A549 (cell line): ENCODE measurements around the gene CCT2. TPM values are rescaled to one million over a fixed set of nuclear protein-coding genes. Genes with fewer than 3 reads are reported as not detected.

ENCODE experiments used
- ATAC-seq, 2 experiments: fragments of 200-7000 bp in 1 of 2; fragments of >200 bp in 1 of 2; cut with Nextera tagmentation in 1 of 2; cut with Tn5 transposase in 1 of 2; 3 replicates each; pipeline versions ENCODE4 v1.8.0 to v1.9.1; 2018 to 2020; ENCODE audit warnings: mild to moderate bottlenecking in 1 of 2, moderate library complexity in 1 of 2
- CTCF ChIA-PET: fragments of 300-600 bp; sonication (Branson Sonifier 250); formaldehyde crosslinking; extraction: SDS; loops from one replicate; lab custom pipeline; 2021; ENCODE audit warnings: antibody characterized with exemption, inconsistent platforms; lab: Yijun Ruan, JAX
- POLR2A ChIA-PET: fragments of 350-600 bp; formaldehyde crosslinking; extraction: SDS; loops from one replicate; lab custom pipeline; 2021; ENCODE audit warnings: antibody characterized with exemption, inconsistent platforms; lab: Yijun Ruan, JAX
- DNase-seq, 2 experiments: peaks; one replicate each; pipeline versions ENCODE4 v3.0.0 to v3.0.0-alpha.2; 2011 to 2016; ENCODE audit warnings: low read depth in 1 of 2, low spot score in 1 of 2
- FAIRE-seq: peaks from 2 replicates; lab custom pipeline; 2011; peaks lifted over from hg19 to GRCh38; lab: Jason Lieb, UNC
- H3K27ac ChIP-seq, 2 experiments: fragments of >200 bp; sonication (Bioruptor Twin); formaldehyde crosslinking; 3 replicates each; pipeline ENCODE4 v1.5.1; 2016 to 2017
- H3K4me1 ChIP-seq: fragments of >200 bp; sonication (Bioruptor Twin); formaldehyde crosslinking; 3 replicates; pipeline ENCODE4 v1.6.1; 2016
- H3K4me2 ChIP-seq: fragments of >200 bp; sonication (Bioruptor Twin); formaldehyde crosslinking; 3 replicates; pipeline ENCODE4 v1.6.1; 2016
- H3K4me3 ChIP-seq: fragments of >200 bp; sonication (Bioruptor Twin); formaldehyde crosslinking; 3 replicates; pipeline ENCODE4 v1.5.1; 2016
- H3K9me3 ChIP-seq: fragments of >200 bp; sonication (Bioruptor Twin); formaldehyde crosslinking; 3 replicates; pipeline ENCODE4 v1.6.1; 2016
- ATOH8 ChIP-seq: fragments of 250-450 bp; sonication (Bioruptor Pico); IDR thresholded peaks from 2 replicates; pipeline ENCODE4 v1.5.0; 2020; ENCODE audit warnings: low read depth, mild to moderate bottlenecking, moderate library complexity
- CEBPB ChIP-seq, 2 experiments: fragments of >200 bp in 1 of 2; sonication (Bioruptor Twin) in 1 of 2; formaldehyde crosslinking in 1 of 2; IDR thresholded peaks; 2 replicates each; pipeline ENCODE4 v1.6.1; 2012 to 2016
- CHD2 ChIP-seq: fragments of 150-350 bp; IDR thresholded peaks from 2 replicates; pipeline ENCODE4 v1.6.1; 2014; ENCODE audit warnings: low read length; ENCODE audit not compliant: partially characterized antibody
- CTCF ChIP-seq: fragments of >200 bp; sonication (Bioruptor Twin); formaldehyde crosslinking; IDR thresholded peaks from 3 replicates; pipeline ENCODE4 v1.5.1; 2016
- EHF ChIP-seq: fragments of 250-450 bp; sonication (Bioruptor Pico); IDR thresholded peaks from 2 replicates; pipeline ENCODE4 v1.5.0; 2020; ENCODE audit warnings: mild to moderate bottlenecking
- EP300 ChIP-seq, 2 experiments: fragments of >200 bp; sonication (Bioruptor Twin); formaldehyde crosslinking; IDR thresholded peaks; 2 replicates in 1 of 2; 3 replicates in 1 of 2; pipeline ENCODE4 v1.6.1; 2016 to 2017
- GATA3 ChIP-seq: IDR thresholded peaks from 2 replicates; pipeline ENCODE4 v1.6.1; 2012; ENCODE audit warnings: borderline replicate concordance
- HDAC2 ChIP-seq: fragments of 200-600 bp; sonication (generic); IDR thresholded peaks from 2 replicates; pipeline ENCODE4 v1.6.1; 2016
- HEYL ChIP-seq: fragments of 250-450 bp; sonication (Bioruptor Pico); IDR thresholded peaks from 2 replicates; pipeline ENCODE4 v1.8.0; 2021; ENCODE audit warnings: mild to moderate bottlenecking, moderate library complexity
- KDM1A ChIP-seq: fragments of 200-600 bp; sonication (generic); IDR thresholded peaks from 2 replicates; pipeline ENCODE4 v1.6.1; 2016; ENCODE audit warnings: low read depth, mild to moderate bottlenecking
- KDM5A ChIP-seq: fragments of 200-600 bp; sonication (generic); IDR thresholded peaks from 2 replicates; pipeline ENCODE4 v1.6.1; 2016; ENCODE audit warnings: antibody characterized with exemption, mild to moderate bottlenecking
- MAX ChIP-seq: IDR thresholded peaks from 2 replicates; pipeline ENCODE4 v1.6.1; 2012
- MAZ ChIP-seq: fragments of 150-350 bp; IDR thresholded peaks from 2 replicates; pipeline ENCODE4 v1.6.1; 2014; ENCODE audit warnings: antibody characterized with exemption, low read depth, low read length, borderline replicate concordance
- NFE2L2 ChIP-seq: fragments of 150-350 bp; conservative IDR thresholded peaks from 2 replicates; pipeline ENCODE4 v1.6.1; 2014; ENCODE audit warnings: low read length
- NR3C1 ChIP-seq: fragments of >200 bp; sonication (Bioruptor Twin); formaldehyde crosslinking; IDR thresholded peaks from 3 replicates; pipeline ENCODE4 v1.6.1; 2017
- PBX3 ChIP-seq: IDR thresholded peaks from 2 replicates; pipeline ENCODE4 v1.6.1; 2012
- RCOR1 ChIP-seq: fragments of 150-350 bp; IDR thresholded peaks from 2 replicates; pipeline ENCODE4 v1.6.1; 2014; ENCODE audit warnings: antibody characterized with exemption, low read length, low read depth
- RFX5 ChIP-seq: fragments of 450-650 bp; IDR thresholded peaks from 2 replicates; pipeline ENCODE4 v1.7.1; 2014; ENCODE audit warnings: antibody characterized with exemption, mild to moderate bottlenecking, moderate library complexity
- RNF2 ChIP-seq: fragments of 200-600 bp; sonication (generic); IDR thresholded peaks from 2 replicates; pipeline ENCODE4 v1.6.1; 2016; ENCODE audit warnings: low read depth, mild to moderate bottlenecking, antibody characterized with exemption, moderate library complexity, borderline replicate concordance
- TP53 ChIP-seq: fragments of 250-450 bp; sonication (Bioruptor Pico); IDR thresholded peaks from 2 replicates; pipeline ENCODE4 v1.5.0; 2021; ENCODE audit warnings: mild to moderate bottlenecking, moderate library complexity
- USF2 ChIP-seq: fragments of 450-650 bp; IDR thresholded peaks from 2 replicates; pipeline ENCODE4 v1.6.1; 2014; ENCODE audit warnings: antibody characterized with exemption
- WGBS: methylation state at CpG from one replicate; pipeline ENCODE4 v1.1.6; 2017; ENCODE audit errors: missing lambda C conversion rate; 5-methylcytosine and 5-hydroxymethylcytosine counted together
- polyA plus RNA-seq, 4 experiments: library from polyadenylated mRNA; depleted of rRNA in 3 of 4; stranded (reverse); fragments of >200 nt; fragmentation: RNase III in 1 of 4; extraction: RNeasy Plus Mini Kit Qiagen cat#74134 plus additional on column Dnase treatment in 1 of 4; gene quantifications; 2 replicates in 3 of 4; 3 replicates in 1 of 4; pipeline ENCODE4 v1.2.3, GENCODE V29; 2011 to 2017

CCT2 gene
- polyA plus RNA-seq, 2 of the 4 experiments (the other 2 are of a cell fraction): 441 to 548 TPM

- no peak for TF ChIP-seq TP53
- TF ChIP-seq GATA3: no peak
- no peak for TF ChIP-seq NFE2L2
- TF ChIP-seq CTCF: peak; percentile 86
- TF ChIP-seq KDM5A: no peak
- TF ChIP-seq, all 56 proteins: peak for 4
These were observed 54.2 kb downstream of the CCT2 start (continued) for GRCh38 chr12:69639400-69640016.

- ATAC-seq (no peak), DNase-seq (no peak), FAIRE-seq (no peak)
- H3K4me1 ChIP-seq: no peaks in the 10 kb centered on the region
- CTCF ChIA-PET: interaction anchor here (0.7 to 6.8 kb wide), 6 partner anchors 12 to 285 kb away, joined by 3 to 53 read pairs (median 14); no protein-coding TSS in a partner anchor
- H3K4me3 ChIP-seq: no peak overlapping the region
- TF ChIP-seq PBX3: no peak
- TF ChIP-seq KDM1A: no peak
- no peak for TF ChIP-seq HEYL
- no peak for TF ChIP-seq RFX5
- TF ChIP-seq ATOH8 (CRISPR knock-in tag): no peak
- TF ChIP-seq NR3C1: no peak
- TF ChIP-seq USF2: no peak
- no peak for TF ChIP-seq NFE2L2
- TF ChIP-seq RCOR1: no peak
- no peak for TF ChIP-seq MAX
- H3K4me2 ChIP-seq: no peak overlapping the region
- POLR2A ChIA-PET: no interaction called here
- WGBS: 70% methylated on average over 7 of the region's 7 CpGs
- H3K9me3 ChIP-seq: no peaks in the 10 kb centered on the region
- H3K27ac ChIP-seq: no peak overlapping the region
These were observed 56.3 kb downstream of the CCT2 start for GRCh38 chr12:69641546-69641945.

GRCh38 chr12:69642531-69642930, 57.3 kb downstream of the CCT2 start:
- CTCF ChIA-PET: no interaction called here
- H3K4me3 ChIP-seq: no peak overlapping the region
- H3K4me2 ChIP-seq: no peak overlapping the region
- H3K27ac ChIP-seq: no peak overlapping the region
- FAIRE-seq: no peak
- TF ChIP-seq HEYL: no peak
- TF ChIP-seq RNF2: no peak
- TF ChIP-seq EP300 (IDR thresholded peaks at IDR 0.05): no peak
- no peak for TF ChIP-seq NR3C1
- no peak for TF ChIP-seq MAZ
- TF ChIP-seq CTCF: no peak
- no peak for TF ChIP-seq CHD2
- TF ChIP-seq CEBPB (IDR thresholded peaks at IDR 0.05): no peak
- no peak for TF ChIP-seq TP53
- no peak for TF ChIP-seq EHF (CRISPR knock-in tag)
- TF ChIP-seq HDAC2: no peak
- no peak for TF ChIP-seq ATOH8 (CRISPR knock-in tag)
- H3K4me1 ChIP-seq: no peaks in the 10 kb centered on the region
- no peak for ATAC-seq
- no peak for DNase-seq
- H3K9me3 ChIP-seq: no peaks in the 10 kb centered on the region
- WGBS: 64% methylated on average over 6 of the region's 6 CpGs
- POLR2A ChIA-PET: no interaction called here
